ENCODE results near the gene SEL1L.

GRCh38 chr14:81557146-81557545 lies 23.5 kb upstream of the SEL1L start:
- TF ChIP-seq EZH2 (IDR thresholded peaks at IDR 0.05) (no peak), RAD21 (IDR thresholded peaks at IDR 0.05; ENCODE audit: low read depth) (no peak), POLR2AphosphoS5 (IDR thresholded peaks at IDR 0.05; ENCODE audit: low read depth, low read length) (no peak), SRF (IDR thresholded peaks at IDR 0.05; ENCODE audit: low read depth) (no peak), EZH2phosphoT487 (IDR thresholded peaks at IDR 0.05; ENCODE audit: borderline replicate concordance) (no peak), JUND (IDR thresholded peaks at IDR 0.05) (no peak), SP1 (IDR thresholded peaks at IDR 0.05; ENCODE audit: low read depth) (no peak), POLR2A (IDR thresholded peaks at IDR 0.05; ENCODE audit: borderline replicate concordance, extremely low read depth, insufficient read depth, insufficient read length) (no peak), MAX (IDR thresholded peaks at IDR 0.05) (no peak), CEBPB (IDR thresholded peaks at IDR 0.05; ENCODE audit: low read depth) (no peak)
- TF ChIP-seq, protein P1, sequence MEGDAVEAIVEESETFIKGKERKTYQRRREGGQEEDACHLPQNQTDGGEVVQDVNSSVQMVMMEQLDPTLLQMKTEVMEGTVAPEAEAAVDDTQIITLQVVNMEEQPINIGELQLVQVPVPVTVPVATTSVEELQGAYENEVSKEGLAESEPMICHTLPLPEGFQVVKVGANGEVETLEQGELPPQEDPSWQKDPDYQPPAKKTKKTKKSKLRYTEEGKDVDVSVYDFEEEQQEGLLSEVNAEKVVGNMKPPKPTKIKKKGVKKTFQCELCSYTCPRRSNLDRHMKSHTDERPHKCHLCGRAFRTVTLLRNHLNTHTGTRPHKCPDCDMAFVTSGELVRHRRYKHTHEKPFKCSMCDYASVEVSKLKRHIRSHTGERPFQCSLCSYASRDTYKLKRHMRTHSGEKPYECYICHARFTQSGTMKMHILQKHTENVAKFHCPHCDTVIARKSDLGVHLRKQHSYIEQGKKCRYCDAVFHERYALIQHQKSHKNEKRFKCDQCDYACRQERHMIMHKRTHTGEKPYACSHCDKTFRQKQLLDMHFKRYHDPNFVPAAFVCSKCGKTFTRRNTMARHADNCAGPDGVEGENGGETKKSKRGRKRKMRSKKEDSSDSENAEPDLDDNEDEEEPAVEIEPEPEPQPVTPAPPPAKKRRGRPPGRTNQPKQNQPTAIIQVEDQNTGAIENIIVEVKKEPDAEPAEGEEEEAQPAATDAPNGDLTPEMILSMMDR (IDR thresholded peaks at IDR 0.05 in 2 of 3, conservative IDR thresholded peaks at IDR 0.05 in 1 of 3; ENCODE audit: borderline replicate concordance in 1 of 3, insufficient read depth in 1 of 3, low read depth in 2 of 3, low read length in 2 of 3): no peak
- TF ChIP-seq, protein P2, sequence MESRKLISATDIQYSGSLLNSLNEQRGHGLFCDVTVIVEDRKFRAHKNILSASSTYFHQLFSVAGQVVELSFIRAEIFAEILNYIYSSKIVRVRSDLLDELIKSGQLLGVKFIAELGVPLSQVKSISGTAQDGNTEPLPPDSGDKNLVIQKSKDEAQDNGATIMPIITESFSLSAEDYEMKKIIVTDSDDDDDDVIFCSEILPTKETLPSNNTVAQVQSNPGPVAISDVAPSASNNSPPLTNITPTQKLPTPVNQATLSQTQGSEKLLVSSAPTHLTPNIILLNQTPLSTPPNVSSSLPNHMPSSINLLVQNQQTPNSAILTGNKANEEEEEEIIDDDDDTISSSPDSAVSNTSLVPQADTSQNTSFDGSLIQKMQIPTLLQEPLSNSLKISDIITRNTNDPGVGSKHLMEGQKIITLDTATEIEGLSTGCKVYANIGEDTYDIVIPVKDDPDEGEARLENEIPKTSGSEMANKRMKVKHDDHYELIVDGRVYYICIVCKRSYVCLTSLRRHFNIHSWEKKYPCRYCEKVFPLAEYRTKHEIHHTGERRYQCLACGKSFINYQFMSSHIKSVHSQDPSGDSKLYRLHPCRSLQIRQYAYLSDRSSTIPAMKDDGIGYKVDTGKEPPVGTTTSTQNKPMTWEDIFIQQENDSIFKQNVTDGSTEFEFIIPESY (IDR thresholded peaks at IDR 0.05; ENCODE audit: extremely low read depth, insufficient replicate concordance, low read length): no peak
